ENCODE measurements around the gene PLCL2.

Gene PLCL2

GRCh38 chr3:17045705-17046104 lies 160.9 kb downstream of the PLCL2 start:
- H3K36me3 ChIP-seq (ENCODE audit: low read length): no peaks in the 10 kb centered on the region
- H3K9me2 ChIP-seq (replicated peaks; ENCODE audit: insufficient read depth, low read length): no peaks in the 10 kb centered on the region
- no peak overlapping the region for H2AFZ ChIP-seq (ENCODE audit: low read depth, low read length, severe bottlenecking)
- H3K9me3 ChIP-seq (ENCODE audit: insufficient read depth, low read length): no peaks in the 10 kb centered on the region
- no peaks in the 10 kb centered on the region for H4K20me1 ChIP-seq (ENCODE audit: low read depth, low read length)
- TF ChIP-seq EZH2phosphoT487 (conservative IDR thresholded peaks at IDR 0.05; ENCODE audit: low read length) (no peak), CTCF (IDR thresholded peaks at IDR 0.05; ENCODE audit: insufficient read depth, low read length, poor library complexity, severe bottlenecking) (no peak)
- H3K27me3 ChIP-seq (ENCODE audit: low read length): no peaks in the 10 kb centered on the region
- no peak overlapping the region for H3K4me3 ChIP-seq (ENCODE audit: insufficient read depth, low read length, poor library complexity, severe bottlenecking)
- no peak overlapping the region for H3K4me2 ChIP-seq (ENCODE audit: low read depth, low read length, poor library complexity, severe bottlenecking)
- H3K9ac ChIP-seq (ENCODE audit: low read length): no peak overlapping the region
- H3K79me2 ChIP-seq (ENCODE audit: insufficient read depth, low read length): no peaks in the 10 kb centered on the region
- H3F3A ChIP-seq (ENCODE audit: insufficient read depth): no peaks in the 10 kb centered on the region
- no peak overlapping the region for H3K27ac ChIP-seq (ENCODE audit: low read depth, low read length)

- H3K9ac ChIP-seq (ENCODE audit: low read length): no peak overlapping the region
- no peaks in the 10 kb centered on the region for H3K27me3 ChIP-seq (ENCODE audit: low read length)
- no peak overlapping the region for H3K4me2 ChIP-seq (ENCODE audit: low read depth, low read length, poor library complexity, severe bottlenecking)
- no peaks in the 10 kb centered on the region for H3K9me3 ChIP-seq (ENCODE audit: insufficient read depth, low read length)
- H3K36me3 ChIP-seq (ENCODE audit: low read length): no peaks in the 10 kb centered on the region
- no peak overlapping the region for H3K4me3 ChIP-seq (ENCODE audit: insufficient read depth, low read length, poor library complexity, severe bottlenecking)
- H3K27ac ChIP-seq (ENCODE audit: low read depth, low read length): no peak overlapping the region
- no peaks in the 10 kb centered on the region for H3F3A ChIP-seq (ENCODE audit: insufficient read depth)
- H2AFZ ChIP-seq (ENCODE audit: low read depth, low read length, severe bottlenecking): no peak overlapping the region
- no peaks in the 10 kb centered on the region for H4K20me1 ChIP-seq (ENCODE audit: low read depth, low read length)
- no peaks in the 10 kb centered on the region for H3K9me2 ChIP-seq (replicated peaks; ENCODE audit: insufficient read depth, low read length)
- TF ChIP-seq CTCF (IDR thresholded peaks at IDR 0.05; ENCODE audit: insufficient read depth, low read length, poor library complexity, severe bottlenecking) (no peak), EZH2phosphoT487 (conservative IDR thresholded peaks at IDR 0.05; ENCODE audit: low read length) (no peak)
- no peaks in the 10 kb centered on the region for H3K79me2 ChIP-seq (ENCODE audit: insufficient read depth, low read length)
Measured at GRCh38 chr3:17046623-17047022, 161.9 kb downstream of the PLCL2 start.

GRCh38 chr3:17047162-17047561 lies 162.4 kb downstream of the PLCL2 start:
- Histone ChIP-seq H3K4me2 (ENCODE audit: low read depth, low read length, poor library complexity, severe bottlenecking) (no peak overlapping the region), H3K27ac (ENCODE audit: low read depth, low read length) (no peak overlapping the region), H3F3A (ENCODE audit: insufficient read depth) (no peaks in the 10 kb centered on the region), H3K9me2 (replicated peaks; ENCODE audit: insufficient read depth, low read length) (no peaks in the 10 kb centered on the region), H2AFZ (ENCODE audit: low read depth, low read length, severe bottlenecking) (no peak overlapping the region), H3K79me2 (ENCODE audit: insufficient read depth, low read length) (no peaks in the 10 kb centered on the region), H4K20me1 (ENCODE audit: low read depth, low read length) (no peaks in the 10 kb centered on the region), H3K4me3 (ENCODE audit: insufficient read depth, low read length, poor library complexity, severe bottlenecking) (no peak overlapping the region), H3K27me3 (ENCODE audit: low read length) (no peaks in the 10 kb centered on the region), H3K9me3 (ENCODE audit: insufficient read depth, low read length) (no peaks in the 10 kb centered on the region), H3K9ac (ENCODE audit: low read length) (no peak overlapping the region), H3K36me3 (ENCODE audit: low read length) (no peaks in the 10 kb centered on the region)
- TF ChIP-seq EZH2phosphoT487 (conservative IDR thresholded peaks at IDR 0.05; ENCODE audit: low read length) (no peak), CTCF (IDR thresholded peaks at IDR 0.05; ENCODE audit: insufficient read depth, low read length, poor library complexity, severe bottlenecking) (no peak)

Data from SU-DHL-6 (cell line).